Subcutaneous adipose tissue (tissue), 4 donors: ENCODE measurements around the gene POU2F1. TPM values are rescaled to one million over a fixed set of nuclear protein-coding genes. Genes with fewer than 3 reads are reported as not detected.

Experiments used
- CTCF ChIP-seq: fragments of 450-650 bp; IDR thresholded peaks from one replicate; pipeline ENCODE4 v1.5.1; 2016; ENCODE audit warnings: low read depth, mild to moderate bottlenecking, control low read depth, antibody characterized with exemption, moderate library complexity
- total RNA-seq, 4 donors: library from RNA; depleted of rRNA; stranded (reverse); fragments of >200 nt; gene quantifications; one replicate each; pipeline ENCODE4 v1.1.0, GENCODE V29; 2016

Gene POU2F1
- total RNA-seq, 4 donors from 2014 or later: 17.1 to 40.6 (median 20.5) TPM

DNA sequence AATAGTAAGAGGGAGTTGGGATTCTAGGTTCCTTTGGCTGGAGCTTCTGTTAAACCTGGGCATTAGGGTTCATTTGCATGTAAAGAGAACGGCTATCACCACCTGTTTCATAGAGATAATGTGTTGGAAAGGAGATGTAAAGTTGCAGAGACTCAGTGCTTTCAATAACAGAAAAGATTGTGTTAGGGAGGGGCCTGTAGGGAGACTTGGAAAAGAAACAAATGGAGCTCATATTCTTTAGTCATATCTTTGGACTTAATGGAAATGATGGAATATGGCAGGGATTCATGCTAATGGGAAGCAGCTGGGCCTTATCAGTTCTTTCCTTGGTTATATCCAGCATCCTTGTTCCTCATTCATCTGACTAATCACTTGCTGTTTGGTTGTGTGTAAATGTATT is 152.7 kb downstream of the POU2F1 start:
- TF ChIP-seq CTCF: no peak

- no peak for TF ChIP-seq CTCF
Observed at GRCh38 chr1:167373986-167374385, 153.3 kb downstream of the POU2F1 start.

DNA sequence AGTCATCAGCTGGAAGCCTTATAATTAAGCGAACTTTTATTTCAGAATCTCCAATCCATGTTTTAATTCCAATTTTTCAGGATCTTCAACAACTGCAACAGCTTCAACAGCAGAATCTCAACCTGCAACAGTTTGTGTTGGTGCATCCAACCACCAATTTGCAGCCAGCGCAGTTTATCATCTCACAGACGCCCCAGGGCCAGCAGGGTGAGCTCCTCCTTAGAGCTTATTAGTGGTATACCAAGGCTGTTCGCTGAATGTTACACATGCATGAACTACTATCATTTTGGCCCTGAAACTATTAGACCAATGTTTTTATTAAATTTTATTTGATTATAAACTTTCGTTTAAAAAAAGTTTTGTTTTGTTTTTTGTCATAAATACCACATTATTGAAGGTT is 155.3 kb downstream of the POU2F1 start:
- no peak for TF ChIP-seq CTCF

DNA sequence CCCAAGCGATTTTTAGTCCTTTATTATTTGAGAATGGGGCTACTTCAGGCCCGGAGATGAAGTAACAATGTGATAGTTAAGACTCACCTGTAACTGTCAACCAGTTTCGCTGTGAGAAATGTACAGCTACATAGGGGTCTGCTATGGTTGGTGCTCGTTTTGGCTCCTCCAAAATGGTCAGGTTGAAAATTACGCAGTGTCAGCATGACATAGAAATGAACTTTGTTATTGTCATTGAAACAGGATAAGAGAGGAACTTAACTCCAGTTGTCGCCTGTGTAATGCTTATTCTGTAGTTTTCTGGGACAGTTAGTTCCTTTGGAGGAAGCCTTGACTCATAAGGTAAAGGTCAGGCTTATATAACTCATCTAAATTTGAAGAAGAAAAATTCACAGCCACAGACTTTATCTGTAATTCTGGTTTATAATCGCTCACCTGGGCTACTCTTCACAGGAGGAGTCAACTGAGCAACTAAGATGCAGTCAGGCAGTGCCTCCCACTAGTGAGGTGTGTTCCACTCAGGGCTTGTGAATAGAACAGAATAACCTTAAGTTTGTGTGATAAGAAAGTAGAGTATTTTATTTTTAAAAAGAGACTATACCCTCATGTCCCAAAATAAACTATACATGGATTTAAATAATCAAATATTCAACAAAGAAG is 166.7 kb downstream of the POU2F1 start:
- TF ChIP-seq CTCF: no peak

- TF ChIP-seq CTCF: no peak
Observed at GRCh38 chr1:167388976-167389375, 168.3 kb downstream of the POU2F1 start.

DNA sequence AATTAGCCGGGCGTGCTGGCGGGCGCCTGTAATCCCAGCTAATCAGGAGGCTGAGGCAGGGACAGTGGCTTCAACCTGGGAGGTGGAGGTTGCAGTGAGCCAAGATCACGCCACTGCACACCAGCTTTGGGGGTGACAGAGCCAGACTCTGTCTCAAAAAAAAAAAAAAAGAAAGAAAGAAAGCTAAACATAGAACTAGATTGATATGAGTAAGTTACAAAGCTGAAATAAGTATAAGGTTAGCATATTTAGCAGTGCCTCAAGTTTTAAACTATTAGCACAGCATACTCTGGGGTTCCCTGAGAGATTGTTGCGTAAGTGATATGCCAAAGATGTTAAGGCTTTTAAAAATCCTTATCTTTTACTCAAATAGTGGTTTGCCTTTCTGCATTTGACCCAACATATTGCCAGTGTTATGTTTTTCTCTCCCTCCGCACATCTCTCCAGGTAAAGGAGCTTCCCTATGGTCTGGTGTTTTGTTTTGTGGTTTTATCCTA is 171.6 kb downstream of the POU2F1 start:
- no peak for TF ChIP-seq CTCF

GRCh38 chr1:167400359-167400953 is 179.8 kb downstream of the POU2F1 start:
- TF ChIP-seq CTCF: no peak
